Fibroblast of villous mesenchyme (primary cell): Measurements from ENCODE around the gene BIVM. TPM values are rescaled to one million over a fixed set of nuclear protein-coding genes. Genes with fewer than 3 reads are reported as not detected.

Experiments
- DNase-seq: peaks from one replicate; pipeline ENCODE4 v3.0.0-alpha.2; 2010; ENCODE audit warnings: low read depth
- H3K4me3 ChIP-seq: 2 replicates; pipeline ENCODE4 v1.5.1; 2011; ENCODE audit warnings: low read depth, mild to moderate bottlenecking, low read length
- total RNA-seq: library from RNA; depleted of rRNA; stranded (reverse); fragments of >200 nt; gene quantifications from 2 replicates; pipeline ENCODE4 v1.2.3, GENCODE V29; 2012
- TF ChIP-seq, protein P1 (sequence below): IDR thresholded peaks from 2 replicates; pipeline ENCODE4 v1.5.1; 2012; ENCODE audit warnings: low read depth, mild to moderate bottlenecking, low read length; ENCODE audit not compliant: insufficient read depth

Gene BIVM
- total RNA-seq, 1 donor: 62.2 TPM

DNA sequence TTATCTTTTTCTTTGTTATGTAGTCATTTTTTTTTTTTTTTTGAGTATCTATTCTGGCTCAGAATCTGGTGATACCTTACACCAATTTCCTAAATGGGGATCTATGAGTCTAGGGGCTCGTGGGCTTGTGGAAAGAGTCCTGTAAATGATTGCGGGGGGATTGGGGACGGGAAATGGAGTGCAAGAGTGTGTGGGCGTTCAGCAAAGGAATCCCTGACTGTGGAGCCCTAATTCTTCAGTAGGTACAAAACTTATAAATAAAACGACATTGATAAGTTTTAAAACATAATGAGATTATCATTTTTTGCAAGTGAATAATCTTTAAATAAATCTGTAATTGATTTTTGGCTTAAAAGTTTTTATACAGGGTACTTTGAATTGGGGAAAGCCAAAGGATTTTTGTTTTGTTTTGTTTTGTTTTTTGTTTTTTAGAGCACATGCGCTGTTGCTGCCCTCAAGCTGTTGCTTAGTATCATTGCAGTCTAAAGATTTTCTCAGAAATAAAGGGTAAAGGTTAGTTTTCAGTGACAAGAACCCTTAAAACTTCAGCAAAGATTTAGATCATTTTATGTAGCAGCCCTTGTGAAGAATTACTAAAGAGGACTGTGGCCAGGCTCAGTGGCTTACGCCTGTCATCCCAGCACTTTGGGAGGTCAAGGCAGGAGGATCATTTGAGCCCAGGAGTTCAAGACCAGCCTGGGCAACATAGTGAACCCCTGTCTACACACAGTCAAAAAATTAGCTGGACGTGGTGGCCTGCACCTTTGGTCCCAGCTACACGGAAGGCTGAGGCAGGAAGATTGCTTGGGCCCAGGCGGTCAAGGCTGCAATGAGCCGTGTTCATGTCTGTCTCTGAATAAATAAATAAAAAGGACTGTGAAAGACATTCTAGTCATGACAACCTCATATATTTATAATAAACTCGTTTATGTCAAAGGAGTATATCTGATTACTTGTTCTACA is 48.6 kb downstream of the BIVM start:
- TF ChIP-seq, protein P1, sequence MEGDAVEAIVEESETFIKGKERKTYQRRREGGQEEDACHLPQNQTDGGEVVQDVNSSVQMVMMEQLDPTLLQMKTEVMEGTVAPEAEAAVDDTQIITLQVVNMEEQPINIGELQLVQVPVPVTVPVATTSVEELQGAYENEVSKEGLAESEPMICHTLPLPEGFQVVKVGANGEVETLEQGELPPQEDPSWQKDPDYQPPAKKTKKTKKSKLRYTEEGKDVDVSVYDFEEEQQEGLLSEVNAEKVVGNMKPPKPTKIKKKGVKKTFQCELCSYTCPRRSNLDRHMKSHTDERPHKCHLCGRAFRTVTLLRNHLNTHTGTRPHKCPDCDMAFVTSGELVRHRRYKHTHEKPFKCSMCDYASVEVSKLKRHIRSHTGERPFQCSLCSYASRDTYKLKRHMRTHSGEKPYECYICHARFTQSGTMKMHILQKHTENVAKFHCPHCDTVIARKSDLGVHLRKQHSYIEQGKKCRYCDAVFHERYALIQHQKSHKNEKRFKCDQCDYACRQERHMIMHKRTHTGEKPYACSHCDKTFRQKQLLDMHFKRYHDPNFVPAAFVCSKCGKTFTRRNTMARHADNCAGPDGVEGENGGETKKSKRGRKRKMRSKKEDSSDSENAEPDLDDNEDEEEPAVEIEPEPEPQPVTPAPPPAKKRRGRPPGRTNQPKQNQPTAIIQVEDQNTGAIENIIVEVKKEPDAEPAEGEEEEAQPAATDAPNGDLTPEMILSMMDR: peak; percentile 74
- peak overlapping the region; percentile 99 for H3K4me3 ChIP-seq
- DNase-seq: peak; percentile 60

DNA sequence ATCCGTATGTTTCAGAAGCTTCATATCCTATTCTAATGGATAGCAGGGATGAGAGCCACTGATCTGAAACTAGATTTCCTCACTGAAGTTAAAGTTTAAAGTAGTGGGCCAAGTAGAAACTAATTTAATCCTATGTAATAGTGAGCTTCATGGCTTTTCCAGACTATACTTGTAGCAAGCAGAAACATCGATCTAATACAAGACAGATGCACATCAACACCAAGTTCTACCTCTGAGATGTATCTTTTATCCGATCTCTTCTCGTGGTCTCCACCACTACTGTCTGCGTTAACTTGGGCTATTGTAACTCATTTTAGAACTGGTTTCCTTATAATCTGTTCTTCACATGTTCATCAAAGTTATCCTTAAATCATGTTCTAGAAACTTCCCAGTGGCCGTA is 50.0 kb downstream of the BIVM start:
- H3K4me3 ChIP-seq: no peak overlapping the region
- TF ChIP-seq, protein P1: no peak
- DNase-seq: no peak

DNA sequence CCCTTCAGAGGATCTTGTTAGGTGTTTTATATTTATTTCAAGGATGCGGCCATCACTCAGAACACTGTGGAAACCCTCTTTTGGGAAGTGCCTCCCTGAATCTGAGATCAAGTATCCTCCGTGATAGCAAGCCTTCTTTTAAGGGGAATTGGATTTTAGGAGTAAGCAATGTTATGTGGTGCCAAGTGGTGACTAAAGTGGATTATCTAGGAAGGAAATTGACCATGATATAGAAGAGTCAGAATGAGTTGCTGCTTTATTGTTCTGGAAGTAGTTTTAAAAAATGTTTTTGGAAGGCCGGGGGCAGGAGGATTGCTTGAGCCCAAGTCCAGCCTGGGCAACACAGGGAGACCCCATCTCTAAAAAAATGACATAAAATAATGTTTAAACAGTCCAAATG is 53.6 kb downstream of the BIVM start:
- no peak for DNase-seq
- no peak overlapping the region for H3K4me3 ChIP-seq
- TF ChIP-seq, protein P1: no peak

DNA sequence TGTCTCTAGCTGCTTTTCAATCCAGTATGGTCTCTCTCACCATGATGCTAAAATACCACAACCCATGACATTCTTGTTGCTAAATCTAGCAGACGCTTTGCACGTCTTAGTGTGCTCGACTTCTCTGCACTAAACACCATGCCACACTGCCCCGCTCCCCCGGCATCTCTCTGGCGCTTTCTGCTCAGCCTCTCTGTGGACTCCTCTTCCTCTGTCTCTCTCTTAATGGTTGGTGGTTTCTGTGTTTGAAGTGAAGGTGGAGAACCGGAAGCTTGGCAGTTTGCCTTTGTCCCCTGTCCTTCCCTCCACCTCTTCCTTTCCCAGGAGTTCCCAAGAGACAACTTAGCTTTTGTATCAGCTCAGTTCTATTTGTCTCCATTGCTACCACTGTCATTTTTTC is 55.8 kb downstream of the BIVM start:
- no peak for DNase-seq
- no peak overlapping the region for H3K4me3 ChIP-seq
- TF ChIP-seq, protein P1: no peak

DNA sequence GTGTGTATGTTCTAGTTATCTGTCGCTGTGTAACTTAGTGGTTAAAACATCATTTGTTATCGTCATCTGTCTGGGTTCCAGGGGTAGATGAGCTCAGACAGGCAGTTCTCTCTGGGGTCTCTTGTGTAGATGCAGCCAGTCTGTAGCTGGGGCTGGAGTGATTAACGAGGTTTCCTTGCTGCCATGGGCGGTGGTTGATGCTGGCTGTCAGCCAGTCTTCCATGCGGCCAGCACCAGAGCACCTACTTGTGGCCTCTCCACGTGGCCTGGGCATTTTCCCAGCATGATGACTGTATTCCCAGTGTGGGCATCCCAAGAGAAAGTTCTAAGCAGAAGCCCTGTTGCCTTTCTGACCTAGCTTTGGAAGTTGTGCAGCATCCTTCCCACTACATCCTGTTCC is 57.6 kb downstream of the BIVM start:
- TF ChIP-seq, protein P1: no peak
- DNase-seq: no peak
- no peak overlapping the region for H3K4me3 ChIP-seq

DNA sequence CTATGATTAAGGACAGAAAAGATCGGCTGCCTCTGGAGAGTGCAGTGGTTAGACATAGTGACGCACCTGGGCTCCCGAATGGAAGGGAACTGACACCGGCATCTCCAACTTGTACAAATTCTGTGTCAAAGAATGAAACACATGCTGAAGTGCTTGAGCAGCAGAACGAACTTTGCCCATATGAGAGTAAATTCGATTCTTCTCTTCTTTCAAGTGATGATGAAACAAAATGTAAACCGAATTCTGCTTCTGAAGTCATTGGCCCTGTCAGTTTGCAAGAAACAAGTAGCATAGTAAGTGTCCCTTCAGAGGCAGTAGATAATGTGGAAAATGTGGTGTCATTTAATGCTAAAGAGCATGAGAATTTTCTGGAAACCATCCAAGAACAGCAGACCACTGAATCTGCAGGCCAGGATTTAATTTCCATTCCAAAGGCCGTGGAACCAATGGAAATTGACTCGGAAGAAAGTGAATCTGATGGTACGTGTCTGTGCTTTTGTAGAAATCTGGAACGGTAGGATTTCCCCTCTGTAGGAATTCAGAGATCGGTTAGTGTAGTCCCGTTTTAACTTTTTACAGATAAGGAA is 63.8 kb downstream of the BIVM start:
- H3K4me3 ChIP-seq: no peak overlapping the region
- TF ChIP-seq, protein P1: no peak
- no peak for DNase-seq
